DMS79 (cell line): ENCODE measurements around the gene KCNMA1.

Experiments used
- DNase-seq: peaks from one replicate; lab custom pipeline; 2025; lab: John Stamatoyannopoulos, UW

Gene KCNMA1

GRCh38 chr10:76830218-76830617 is 807.4 kb downstream of the KCNMA1 start:
- DNase-seq, result no peak

- DNase-seq, result no peak
Observed at GRCh38 chr10:76829724-76830123, 807.9 kb downstream of the KCNMA1 start.
